A673 (cell line): Measurements from ENCODE around the gene NAA35.
"Not testable (repeated sequence)": the region's sequence is repeated elsewhere in the genome, so short reads cannot be mapped to it uniquely, and the experiment has no call there.

ENCODE experiments used
- CTCF ChIP-seq: fragments of 300-800, 200-600 bp; sonication (generic); conservative IDR thresholded peaks from 2 replicates; pipeline ENCODE4 v1.5.1; 2017; ENCODE audit warnings: low read depth, mild to moderate bottlenecking, antibody characterized with exemption, low read length, moderate library complexity, mixed read lengths
- EZH2 ChIP-seq: fragments of 200-600 bp; sonication (generic); IDR thresholded peaks from 2 replicates; pipeline ENCODE4 v1.6.1; 2017; ENCODE audit warnings: borderline replicate concordance, low read depth, mild to moderate bottlenecking, mixed read lengths, antibody characterized with exemption, low read length; ENCODE audit not compliant: poor library complexity, severe bottlenecking

- not testable (repeated sequence) for TF ChIP-seq CTCF, EZH2
Measured at GRCh38 chr9:85974055-85974547, 33.2 kb downstream of the NAA35 start.
